Right ventricle myocardium inferior (tissue), 1 donor: Measurements from ENCODE around the gene SST. TPM values are rescaled to one million over a fixed set of nuclear protein-coding genes. Genes with fewer than 3 reads are reported as not detected.

Experiments
- ATAC-seq: fragments of 200-7000 bp; cut with Tn5 transposase; one replicate; pipeline ENCODE4 v1.9.1; 2020; ENCODE audit warnings: mild to moderate bottlenecking, moderate library complexity
- DNase-seq: peaks from one replicate; pipeline ENCODE4 v3.0.0; 2021; ENCODE audit errors: missing footprints
- intact Hi-C: fragments of 100-400 bp; cut with DNase I; formaldehyde crosslinking; loops from one replicate; pipeline ENCODE4 v1.11.0; 2022
- total RNA-seq: library from RNA; stranded (reverse); fragmentation: NEBNext Ultra II Directional; extraction: Animal tissue kit (Norgen Biotek cat#: 25700); gene quantifications from one replicate; pipeline ENCODE4 v1.2.1, GENCODE V29; 2021
- donor health status: DM: no; HTN: yes; CAD: no; lungs with severe emphysema.

SST gene
- total RNA-seq, 1 donor from 2014 or later: not detected

DNA sequence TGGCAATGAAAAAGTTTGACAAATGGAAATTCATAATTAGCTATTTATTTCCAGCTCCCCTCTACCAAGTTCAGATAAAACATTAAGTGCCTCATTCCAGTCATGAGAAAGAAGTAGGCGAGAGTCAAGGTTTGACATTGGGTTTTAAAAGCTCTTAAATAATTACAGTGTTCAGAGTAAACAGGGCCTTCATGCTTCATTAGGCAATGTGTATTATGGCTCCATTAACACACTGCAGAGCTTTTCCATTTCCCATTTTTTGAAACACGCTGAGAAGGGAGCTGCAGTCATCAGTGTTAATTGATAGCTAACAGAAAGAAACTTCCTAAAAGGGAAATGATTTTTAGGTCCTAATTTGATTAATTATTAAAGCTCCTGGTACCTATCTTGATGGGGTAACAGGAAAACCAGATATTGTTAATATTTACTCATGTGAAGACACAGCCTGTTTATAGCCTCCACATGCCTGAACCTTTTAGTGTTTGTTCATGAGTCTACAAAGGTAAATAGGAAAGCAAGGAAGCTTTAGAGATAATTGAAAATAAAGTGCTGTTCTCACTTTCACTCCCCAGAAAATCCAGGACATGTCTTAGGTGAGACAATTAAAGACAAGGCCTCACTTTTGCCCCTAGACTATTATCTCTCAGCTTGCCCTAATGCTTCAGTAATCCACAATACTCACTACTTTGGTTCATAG, 28.7 kb downstream of the SST start:
- intact Hi-C loops: no loop called here
- no peak for ATAC-seq
- DNase-seq: no peak

- intact Hi-C loops: no loop called here
- ATAC-seq: no peak
- no peak for DNase-seq
Measured at GRCh38 chr3:187640569-187641059, 29.6 kb downstream of the SST start.

GRCh38 chr3:187639927-187640568, 30.1 kb downstream of the SST start:
- peak; percentile 54 for ATAC-seq
- no peak for DNase-seq
- intact Hi-C loops: no loop called here

DNA sequence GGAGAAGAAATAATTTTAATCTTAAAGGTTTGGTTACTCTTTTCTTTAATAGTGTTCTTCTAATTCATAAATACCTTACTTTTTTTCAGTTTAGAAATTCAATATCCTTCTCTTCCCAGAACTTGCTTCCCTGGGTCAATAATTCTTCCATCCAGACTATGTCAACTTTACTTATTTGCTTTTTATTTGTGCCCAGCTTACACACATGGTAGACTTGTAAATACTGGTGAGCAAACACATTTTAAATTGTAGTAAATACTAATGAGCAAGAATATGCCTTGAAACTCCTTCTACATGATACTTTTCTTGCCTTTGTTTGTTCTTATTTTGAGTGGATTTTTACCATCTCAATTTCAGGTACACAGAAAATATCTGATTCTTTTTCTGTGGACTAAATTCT, 33.7 kb downstream of the SST start:
- ATAC-seq (no peak), DNase-seq (no peak)
- intact Hi-C loops: no loop called here

- intact Hi-C loops: no loop called here
- DNase-seq: no peak
- no peak for ATAC-seq
Measured at GRCh38 chr3:187630404-187630803, 39.8 kb downstream of the SST start.

DNA sequence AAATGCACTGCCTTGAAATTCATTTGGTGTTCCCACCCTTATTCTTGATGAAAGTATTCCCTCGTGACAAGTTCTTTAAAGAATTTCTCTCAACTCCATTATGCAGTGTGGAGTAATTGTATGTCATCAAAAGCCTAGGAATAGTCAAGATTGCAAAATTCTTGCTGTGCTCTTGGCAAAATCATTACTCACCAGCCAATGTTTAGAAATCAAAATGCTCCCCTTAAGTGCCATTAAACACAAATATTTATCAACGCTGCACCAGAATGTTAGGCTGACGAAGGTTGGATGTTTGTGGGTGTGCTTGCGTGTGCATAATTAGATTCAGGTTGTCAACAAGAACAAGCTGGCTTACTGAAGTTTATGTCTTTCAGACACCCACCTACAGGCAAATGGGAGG, 40.5 kb downstream of the SST start:
- intact Hi-C loops: no loop called here
- ATAC-seq (no peak), DNase-seq (no peak)

- DNase-seq (no peak), ATAC-seq (no peak)
- intact Hi-C loops: no loop called here
Measured at GRCh38 chr3:187628169-187628568, 42.0 kb downstream of the SST start.

- no peak for DNase-seq
- no peak for ATAC-seq
- intact Hi-C loops: no loop called here
Measured at GRCh38 chr3:187626581-187626980, 43.6 kb downstream of the SST start.

- DNase-seq (no peak), ATAC-seq (no peak)
- intact Hi-C loops: no loop called here
Measured at GRCh38 chr3:187624588-187624987, 45.6 kb downstream of the SST start.

- intact Hi-C loops: no loop called here
- ATAC-seq (no peak), DNase-seq (no peak)
Measured at GRCh38 chr3:187623285-187623814, 46.8 kb downstream of the SST start.

- ATAC-seq (no peak), DNase-seq (no peak)
- intact Hi-C loops: no loop called here
Measured at GRCh38 chr3:187621881-187622280, 48.3 kb downstream of the SST start.

GRCh38 chr3:187619461-187619860, 50.7 kb downstream of the SST start:
- intact Hi-C loops: loop anchor here (5.0 to 10.0 kb wide), 2 partner anchors 58 to 95 kb away; no protein-coding TSS in a partner anchor
- ATAC-seq: no peak
- no peak for DNase-seq

Other genes with a start within 250 kb of the SST start
- not detected for gene RTP2, start 32.2 kb upstream of the SST start, total RNA-seq
- gene BCL6, start 75.1 kb upstream of the SST start, total RNA-seq: 95.5 TPM